Duodenal mucosa (tissue), 2 donors: ENCODE data around the gene GATA1.

Experiments used
- H3K27ac ChIP-seq: one replicate; pipeline ENCODE4 v1.7.0; 2013; ENCODE audit warnings: low read depth, low read length
- H3K27me3 ChIP-seq, 2 donors: one replicate each; pipeline ENCODE4 v1.7.0; 2013; ENCODE audit warnings: low read length in 2 of 2, control low read depth in 1 of 2; ENCODE audit not compliant: insufficient read depth in 2 of 2, control insufficient read depth in 1 of 2
- H3K36me3 ChIP-seq, 2 donors: one replicate each; pipeline ENCODE4 v1.7.0; 2013; ENCODE audit warnings: low read length in 2 of 2, control low read depth in 1 of 2; ENCODE audit not compliant: insufficient read depth in 2 of 2, control insufficient read depth in 1 of 2
- H3K4me1 ChIP-seq, 2 donors: one replicate each; pipeline ENCODE4 v1.7.0; 2013; ENCODE audit warnings: low read length in 2 of 2, control low read depth in 1 of 2; ENCODE audit not compliant: insufficient read depth in 2 of 2, control insufficient read depth in 1 of 2
- H3K4me3 ChIP-seq, 2 donors: one replicate each; pipeline ENCODE4 v1.7.0; 2013; ENCODE audit warnings: low read length in 2 of 2, low read depth in 1 of 2
- H3K9ac ChIP-seq, 2 donors: one replicate each; pipeline ENCODE4 v1.7.0; 2013; ENCODE audit warnings: low read length in 2 of 2, low read depth in 1 of 2
- H3K9me3 ChIP-seq, 2 donors: one replicate each; pipeline ENCODE4 v1.7.0; 2013; ENCODE audit warnings: low read length in 2 of 2, control low read depth in 1 of 2; ENCODE audit not compliant: control insufficient read depth in 1 of 2

GATA1 gene

DNA sequence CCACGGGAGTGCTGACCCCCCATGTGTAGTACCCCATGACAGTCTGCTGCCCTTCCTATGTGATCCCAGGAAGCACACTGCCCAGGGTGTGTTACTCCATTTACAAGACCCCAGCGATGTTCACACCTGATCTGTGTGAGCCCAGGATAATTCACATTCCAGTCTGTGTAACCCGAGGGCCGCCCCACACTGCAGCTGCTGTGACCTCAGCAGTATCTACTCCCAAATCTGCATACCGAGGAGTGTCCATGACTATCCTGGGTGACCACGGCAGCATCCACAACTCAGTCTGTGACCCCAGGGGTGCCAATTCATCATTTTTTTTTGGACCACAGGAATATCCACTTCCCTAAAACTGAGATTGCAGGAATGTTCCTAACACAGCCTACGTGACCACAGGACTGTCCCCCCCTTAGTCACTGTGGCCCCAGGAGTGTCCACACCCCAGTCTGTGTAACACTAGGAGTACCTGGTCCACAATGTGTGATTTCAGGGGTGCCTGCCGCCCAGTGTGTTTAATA lies 32.6 kb upstream of the GATA1 start:
- Histone ChIP-seq H3K4me1 (no peaks in the 10 kb centered on the region), H3K9me3 (no peaks in the 10 kb centered on the region), H3K27me3 (no peaks in the 10 kb centered on the region), H3K36me3 (no peaks in the 10 kb centered on the region), H3K4me3 (no peak overlapping the region), H3K27ac (no peak overlapping the region), H3K9ac (no peak overlapping the region)

DNA sequence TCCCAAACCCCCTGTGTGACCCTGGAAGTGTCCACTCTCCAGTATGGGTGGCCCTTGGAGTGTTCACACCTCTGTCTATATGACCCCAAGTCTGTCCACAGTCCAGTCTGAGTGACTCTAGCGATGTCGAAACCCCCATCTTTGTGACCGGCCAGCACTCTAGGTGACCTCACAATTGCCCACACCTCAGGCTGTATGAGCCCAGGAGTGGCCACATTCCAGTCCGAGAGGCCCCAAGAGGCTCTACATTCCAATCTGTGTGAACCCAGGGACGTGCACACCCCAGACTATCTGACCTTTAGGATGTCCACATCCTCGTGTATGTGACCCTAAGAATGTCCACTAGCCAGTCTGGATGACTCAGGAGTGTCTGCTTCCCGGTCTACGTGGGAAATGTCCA lies 32.2 kb upstream of the GATA1 start:
- Histone ChIP-seq H3K4me1 (no peaks in the 10 kb centered on the region), H3K9ac (no peak overlapping the region), H3K27ac (no peak overlapping the region), H3K4me3 (no peak overlapping the region), H3K27me3 (no peaks in the 10 kb centered on the region), H3K36me3 (no peaks in the 10 kb centered on the region), H3K9me3 (no peaks in the 10 kb centered on the region)

DNA sequence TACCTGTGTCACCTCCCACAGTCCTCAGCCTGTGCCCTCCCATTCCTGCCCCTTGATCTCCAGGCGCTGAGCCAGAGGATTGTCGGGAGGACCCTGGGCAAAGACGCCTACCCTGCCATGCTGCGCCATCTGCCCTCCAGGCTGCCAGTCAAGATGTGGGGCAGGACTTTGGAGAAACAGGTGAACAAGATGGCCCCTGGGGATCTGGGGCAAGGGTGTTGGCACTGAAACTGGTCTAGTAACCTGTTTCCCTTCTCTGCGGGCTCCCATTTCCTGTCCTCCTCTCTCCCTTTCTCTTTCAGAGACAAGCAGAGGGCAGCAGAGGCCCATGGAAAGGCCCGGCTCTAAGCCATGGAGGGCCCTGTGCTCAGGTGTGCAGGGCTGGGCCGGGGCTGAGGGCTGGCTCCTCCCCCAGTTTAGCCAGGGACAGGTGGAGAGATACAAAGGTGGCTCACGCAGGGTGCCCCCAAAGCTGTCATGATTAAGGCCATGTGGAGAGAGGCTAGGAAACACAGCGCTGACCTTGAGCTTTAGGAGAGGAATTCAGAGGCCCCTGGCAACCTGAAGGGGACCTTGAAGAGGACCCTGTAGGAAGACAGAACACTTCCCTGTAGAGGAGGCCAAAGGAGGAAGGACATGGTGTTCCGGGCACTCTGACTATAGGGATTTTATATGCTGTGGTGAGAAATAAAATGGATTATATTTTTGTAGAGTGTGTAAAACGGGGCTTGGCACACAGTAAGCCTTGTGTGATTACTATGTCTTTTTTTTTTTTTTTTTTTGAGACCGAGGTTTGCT lies 24.5 kb upstream of the GATA1 start, which contains the start of gene GLOD5:
Gene GLOD5, plus strand, starts transcription at position 74 of the 798 bp plus-strand sequence. Its CDS starts 44 bp downstream, at position 118.
- H3K27me3 ChIP-seq: no peaks in the 10 kb centered on the region
- H3K36me3 ChIP-seq: no peaks in the 10 kb centered on the region
- no peaks in the 10 kb centered on the region for H3K9me3 ChIP-seq
- H3K4me3 ChIP-seq: peak within 1 kb of the TSS; percentile 40
- peak within 1 kb of the TSS; percentile 44 for H3K27ac ChIP-seq
- no peaks in the 10 kb centered on the region for H3K4me1 ChIP-seq
- peak within 1 kb of the TSS; percentile 32 to 39 for H3K9ac ChIP-seq

DNA sequence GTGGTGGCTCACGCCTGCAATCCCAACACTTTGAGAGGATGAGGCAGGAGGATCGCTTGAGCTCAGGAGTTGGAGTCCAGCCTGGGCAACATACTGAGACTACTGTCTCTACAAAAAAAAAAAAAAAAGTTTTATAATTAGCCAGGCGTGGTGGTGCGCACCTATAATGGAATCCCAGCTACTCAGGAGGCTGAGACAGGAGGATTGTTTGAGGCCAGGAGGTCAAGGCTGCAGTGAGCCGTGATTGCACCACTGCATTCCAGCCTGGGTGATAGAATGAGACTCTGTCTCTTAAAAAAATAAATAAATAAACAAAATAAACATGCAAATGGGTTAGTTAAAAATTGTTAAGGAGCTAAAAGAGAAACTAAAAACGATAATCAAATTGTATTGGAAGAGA lies 17.2 kb upstream of the GATA1 start:
- no peaks in the 10 kb centered on the region for H3K4me1 ChIP-seq
- H3K36me3 ChIP-seq: no peaks in the 10 kb centered on the region
- no peak overlapping the region for H3K27ac ChIP-seq
- H3K9ac ChIP-seq: no peak overlapping the region
- H3K4me3 ChIP-seq: no peak overlapping the region
- H3K27me3 ChIP-seq: no peaks in the 10 kb centered on the region
- H3K9me3 ChIP-seq: no peaks in the 10 kb centered on the region

DNA sequence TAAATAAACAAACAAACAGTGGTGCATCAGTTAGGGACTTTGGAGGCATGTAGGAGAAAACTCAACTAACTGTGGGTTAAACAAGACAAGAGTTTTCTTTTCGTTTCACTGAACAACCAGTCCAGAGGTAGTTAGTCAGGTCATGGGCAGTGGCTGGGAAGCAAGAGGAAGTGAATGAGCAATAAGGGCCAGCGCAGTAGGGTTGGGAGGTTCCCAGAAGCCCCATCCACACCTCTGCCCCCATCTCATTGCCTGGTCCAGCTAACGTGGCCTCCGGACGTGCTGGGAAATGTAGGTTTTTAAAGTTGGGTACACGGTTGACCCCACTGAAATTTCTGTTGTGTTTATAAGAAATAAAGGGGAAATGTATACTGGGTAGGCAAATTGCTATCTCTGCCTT lies 16.1 kb upstream of the GATA1 start:
- Histone ChIP-seq H3K36me3 (no peaks in the 10 kb centered on the region), H3K27ac (no peak overlapping the region), H3K27me3 (no peaks in the 10 kb centered on the region), H3K4me3 (no peak overlapping the region), H3K9ac (no peak overlapping the region), H3K9me3 (no peaks in the 10 kb centered on the region), H3K4me1 (no peaks in the 10 kb centered on the region)

DNA sequence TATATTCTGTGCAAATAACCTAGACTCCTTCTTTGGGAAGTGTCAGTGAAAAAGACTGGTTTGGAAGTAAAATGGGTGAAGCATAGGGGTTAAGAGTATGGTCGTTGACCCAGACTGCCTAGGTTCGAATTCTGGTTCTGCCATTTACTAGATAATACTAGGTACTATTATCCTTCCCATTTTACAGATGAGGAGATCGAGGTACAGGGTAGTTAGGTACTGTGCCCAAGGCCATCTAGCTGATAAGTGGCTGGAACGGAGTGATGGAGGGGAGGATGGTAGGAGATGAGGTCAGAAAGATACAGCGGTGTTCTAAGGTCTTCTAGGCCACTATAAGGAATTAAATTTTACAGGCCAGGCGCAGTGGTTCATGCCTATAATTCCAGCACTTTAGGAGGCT lies 13.8 kb upstream of the GATA1 start:
- no peak overlapping the region for H3K9ac ChIP-seq
- H3K4me1 ChIP-seq: no peaks in the 10 kb centered on the region
- H3K36me3 ChIP-seq: no peaks in the 10 kb centered on the region
- H3K27ac ChIP-seq: no peak overlapping the region
- no peaks in the 10 kb centered on the region for H3K9me3 ChIP-seq
- H3K4me3 ChIP-seq: no peak overlapping the region
- H3K27me3 ChIP-seq: no peaks in the 10 kb centered on the region

DNA sequence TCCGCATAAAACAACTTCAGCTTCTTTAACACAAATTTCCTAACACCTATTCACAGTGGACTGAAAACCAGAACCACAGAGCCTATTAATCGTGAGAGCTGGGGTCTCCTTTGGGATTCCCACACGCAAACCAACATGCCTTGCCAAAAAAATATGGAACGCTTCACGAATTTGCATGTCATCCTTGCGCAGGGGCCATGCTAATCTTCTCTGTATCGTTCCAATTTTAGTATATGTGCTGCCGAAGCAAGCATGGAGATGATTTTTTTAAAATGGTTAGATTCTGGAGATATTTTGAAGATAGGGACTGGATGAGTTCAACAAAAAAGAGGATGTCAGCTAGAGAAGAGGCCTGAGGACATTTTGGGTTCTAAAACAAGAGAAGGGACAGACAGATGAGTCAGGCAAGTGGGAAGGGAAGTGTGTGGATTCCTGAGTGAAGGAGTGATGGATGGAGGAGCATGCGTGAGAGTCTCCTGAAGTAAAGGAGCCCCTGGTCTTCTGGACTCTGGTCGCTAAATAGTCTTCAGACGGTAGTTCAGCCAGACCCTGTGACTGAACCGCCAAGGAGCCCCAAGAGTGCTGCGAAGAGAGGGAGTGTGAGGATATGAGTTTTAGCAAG lies 9.5 kb upstream of the GATA1 start:
- Histone ChIP-seq H3K36me3 (no peaks in the 10 kb centered on the region), H3K9me3 (no peaks in the 10 kb centered on the region), H3K27me3 (no peaks in the 10 kb centered on the region), H3K4me3 (no peak overlapping the region), H3K9ac (no peak overlapping the region), H3K4me1 (no peaks in the 10 kb centered on the region), H3K27ac (no peak overlapping the region)

DNA sequence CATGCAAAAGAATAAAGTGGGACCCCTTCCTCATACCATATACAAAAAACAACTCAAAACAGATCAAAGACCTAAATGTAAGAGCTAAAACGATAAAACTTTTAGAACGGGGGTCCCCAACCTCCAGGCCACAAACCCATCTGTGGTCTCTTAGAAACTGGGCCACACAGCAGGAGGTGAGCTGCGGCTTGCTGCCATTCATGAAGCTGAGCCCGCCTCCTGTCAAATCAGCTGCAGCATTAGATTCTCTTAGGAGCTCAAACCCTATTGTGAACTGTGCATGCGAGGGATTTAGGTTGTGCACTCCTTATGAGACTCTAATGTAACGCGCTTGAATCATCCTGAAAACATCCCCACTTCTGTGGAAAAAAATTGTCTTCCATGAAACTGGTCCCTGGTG lies 7.0 kb upstream of the GATA1 start:
- Histone ChIP-seq H3K27ac (no peak overlapping the region), H3K9me3 (no peaks in the 10 kb centered on the region), H3K4me3 (no peak overlapping the region), H3K4me1 (no peaks in the 10 kb centered on the region), H3K27me3 (no peaks in the 10 kb centered on the region), H3K9ac (no peak overlapping the region), H3K36me3 (no peaks in the 10 kb centered on the region)

DNA sequence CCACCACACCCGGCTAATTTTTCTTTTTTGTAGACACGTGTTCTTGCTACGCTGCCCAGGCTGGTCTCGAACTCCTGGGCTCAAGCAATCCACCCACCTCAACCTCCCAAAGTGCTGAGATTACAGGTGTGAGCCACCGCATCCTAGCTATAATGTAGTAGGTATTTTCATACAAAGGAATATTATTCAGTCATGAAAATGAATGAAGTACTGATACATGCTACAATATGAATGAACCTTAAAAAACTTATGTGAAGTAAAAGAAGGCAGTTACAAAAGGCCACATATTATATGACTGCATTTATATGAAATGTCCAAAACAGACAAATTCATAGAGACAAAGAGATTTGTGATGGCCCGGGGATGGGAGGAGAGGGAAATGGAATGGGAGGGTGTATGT lies 4.7 kb upstream of the GATA1 start:
- no peaks in the 10 kb centered on the region for H3K36me3 ChIP-seq
- no peak overlapping the region for H3K27ac ChIP-seq
- no peaks in the 10 kb centered on the region for H3K27me3 ChIP-seq
- no peaks in the 10 kb centered on the region for H3K9me3 ChIP-seq
- H3K9ac ChIP-seq: no peak overlapping the region
- no peak overlapping the region for H3K4me3 ChIP-seq
- no peaks in the 10 kb centered on the region for H3K4me1 ChIP-seq

DNA sequence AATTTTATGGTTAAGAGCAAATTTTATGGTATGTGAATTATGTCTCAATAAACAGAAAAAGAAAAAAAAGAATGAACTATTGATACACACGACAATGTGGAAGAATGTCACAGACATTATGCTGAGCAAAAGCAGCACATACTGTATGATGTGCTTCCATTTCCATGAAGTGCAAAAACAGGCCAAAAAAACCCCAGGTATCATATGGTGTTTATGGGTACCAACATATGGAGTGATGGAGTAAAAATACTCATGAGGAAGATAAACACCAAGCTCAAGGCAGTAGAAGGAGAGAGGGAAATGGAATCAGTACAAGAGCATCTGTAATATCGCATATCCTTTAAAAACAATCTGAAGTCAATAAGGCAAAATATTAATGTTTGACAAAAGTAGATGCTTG lies 4.2 kb upstream of the GATA1 start:
- Histone ChIP-seq H3K9ac (no peak overlapping the region), H3K27ac (no peak overlapping the region), H3K9me3 (no peaks in the 10 kb centered on the region), H3K36me3 (no peaks in the 10 kb centered on the region), H3K4me3 (no peak overlapping the region), H3K4me1 (no peaks in the 10 kb centered on the region), H3K27me3 (no peaks in the 10 kb centered on the region)
